GM18517 (cell line): ENCODE data around the gene WWOX.
"Not testable (repeated sequence)": the region's sequence is repeated elsewhere in the genome, so short reads cannot be mapped to it uniquely, and the experiment has no call there.

Experiments used
- ATAC-seq: cut with Tn5 transposase; IDR thresholded peaks from one replicate; pipeline ENCODE4 v1.9.1; 2021; ENCODE audit warnings: mild to moderate bottlenecking, moderate library complexity; ENCODE audit not compliant: unreplicated experiment

Gene WWOX

GRCh38 chr16:78099271-78100111 is at the start of gene WWOX:
TSS of gene WWOX (plus strand) at chr16:78099654.
- ATAC-seq = peak; percentile 97

DNA sequence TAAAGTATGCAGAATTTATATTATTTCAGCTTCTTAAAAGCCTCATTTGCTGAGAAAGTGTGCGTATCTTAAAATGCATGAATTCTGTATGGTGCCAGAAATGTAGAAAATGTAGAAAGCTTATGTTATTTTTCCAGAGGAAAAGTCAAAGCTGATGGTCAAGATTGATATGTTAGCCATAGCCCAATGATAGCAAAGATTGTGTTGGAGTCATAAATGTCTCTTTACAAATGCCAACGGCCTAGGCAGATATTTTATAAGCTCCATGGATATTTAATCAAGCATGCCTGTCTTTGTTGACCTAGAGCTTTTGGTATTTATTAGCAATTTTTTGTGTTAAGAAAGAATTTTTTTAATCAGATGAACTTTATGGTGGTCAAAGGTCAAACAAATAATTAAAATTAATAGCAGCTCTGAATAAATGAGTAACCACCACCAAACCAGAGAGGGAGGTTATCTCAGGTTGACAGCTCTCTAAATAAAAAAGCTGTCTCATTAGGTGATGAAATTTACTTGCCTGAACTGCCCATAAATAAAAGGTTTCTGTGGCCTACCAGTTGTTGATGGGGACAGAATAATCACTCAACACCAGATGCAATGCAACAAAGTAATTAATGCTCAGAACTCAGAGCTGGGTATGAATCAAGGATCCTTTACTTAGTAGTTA is 48.6 kb upstream of the WWOX start:
- no peak for ATAC-seq

GRCh38 chr16:78057803-78058564 is 41.5 kb upstream of the WWOX start:
- no peak for ATAC-seq

DNA sequence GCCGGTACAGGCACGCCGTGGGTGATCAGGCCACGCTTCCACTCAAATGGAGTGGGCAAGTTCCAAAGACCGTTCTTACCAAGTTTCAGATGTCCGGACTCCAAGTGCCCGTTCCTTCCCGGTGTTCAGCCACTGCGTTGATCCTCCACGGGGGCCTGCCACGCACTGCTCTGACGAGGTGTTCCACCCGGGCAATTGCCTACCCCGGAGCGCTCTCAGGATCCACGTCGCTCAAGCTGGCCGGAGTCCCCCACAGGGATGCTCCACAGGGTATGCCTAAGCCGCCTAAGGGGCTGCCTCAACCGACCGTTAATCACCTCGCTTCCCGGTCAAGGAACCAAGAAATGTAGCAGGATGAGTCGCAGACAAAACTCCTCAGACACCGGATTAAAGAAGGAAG is 39.6 kb upstream of the WWOX start:
- not testable (repeated sequence) for ATAC-seq

- ATAC-seq = no peak
Measured at GRCh38 chr16:78060295-78060694, 39.2 kb upstream of the WWOX start.

DNA sequence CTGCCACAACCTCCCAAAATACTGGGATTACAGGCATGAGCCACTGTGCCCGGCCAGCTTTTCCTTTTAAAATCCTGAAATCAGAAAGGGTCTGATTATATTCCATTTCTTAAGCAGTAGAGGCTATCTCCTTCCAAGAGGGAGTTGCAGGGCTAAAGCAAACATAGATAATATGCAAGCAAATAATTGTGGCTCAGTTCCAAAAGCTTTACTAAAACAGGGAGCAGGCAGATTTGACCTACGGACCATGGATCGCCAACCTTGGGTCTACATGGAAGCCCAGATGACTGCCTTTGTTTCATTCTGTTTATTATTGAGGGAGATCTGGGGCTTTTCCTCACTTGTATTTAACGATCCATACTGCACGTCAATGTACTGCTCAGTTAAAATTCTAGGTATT is 38.6 kb upstream of the WWOX start:
- no peak for ATAC-seq

GRCh38 chr16:78065319-78065718 is 34.1 kb upstream of the WWOX start:
- ATAC-seq = no peak

DNA sequence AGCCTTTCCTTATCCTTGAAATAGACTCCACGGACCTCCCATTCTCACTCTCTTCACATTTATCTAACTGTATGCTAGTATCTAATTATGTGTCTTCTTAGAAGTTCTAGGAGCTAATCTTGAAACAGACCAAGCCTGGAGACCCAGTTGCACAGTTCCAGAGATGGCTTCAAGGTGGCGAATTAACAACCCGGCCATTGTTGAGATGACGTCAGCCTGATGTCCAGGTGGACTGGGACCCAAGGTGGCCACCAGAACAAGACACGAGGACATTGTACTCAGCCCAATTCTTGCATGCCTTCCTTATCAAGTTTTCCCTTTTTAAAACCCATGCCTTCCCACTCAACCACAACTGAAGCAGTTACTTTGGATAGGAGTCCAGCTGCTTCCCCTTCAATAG is 29.5 kb upstream of the WWOX start:
- no peak for ATAC-seq

GRCh38 chr16:78072275-78072674 is 27.2 kb upstream of the WWOX start:
- no peak for ATAC-seq

GRCh38 chr16:78075800-78076199 is 23.7 kb upstream of the WWOX start:
- ATAC-seq = no peak

- ATAC-seq = no peak
Measured at GRCh38 chr16:78081341-78081740, 18.1 kb upstream of the WWOX start.

- no peak for ATAC-seq
Measured at GRCh38 chr16:78091419-78091818, 8.0 kb upstream of the WWOX start.

DNA sequence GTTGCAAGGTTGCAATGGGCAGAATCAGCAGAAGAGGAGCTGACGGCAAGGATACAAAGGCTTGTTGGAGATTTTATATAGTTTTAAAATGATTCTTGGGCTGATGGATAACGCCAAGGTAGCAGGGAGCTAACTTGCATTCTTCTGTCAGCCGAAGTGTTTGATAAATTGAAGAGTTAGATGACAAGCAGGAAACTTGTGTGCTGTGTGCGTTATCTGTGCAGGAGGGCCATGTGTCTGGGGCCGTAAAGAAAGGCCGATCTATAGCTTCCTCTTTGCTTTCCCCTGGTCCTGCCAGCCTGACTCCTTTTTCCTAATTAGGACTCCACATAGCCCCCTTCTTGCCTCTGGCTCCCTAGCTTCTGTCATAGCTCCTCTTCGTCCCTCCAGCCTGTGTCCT is 6.7 kb upstream of the WWOX start:
- ATAC-seq = no peak

DNA sequence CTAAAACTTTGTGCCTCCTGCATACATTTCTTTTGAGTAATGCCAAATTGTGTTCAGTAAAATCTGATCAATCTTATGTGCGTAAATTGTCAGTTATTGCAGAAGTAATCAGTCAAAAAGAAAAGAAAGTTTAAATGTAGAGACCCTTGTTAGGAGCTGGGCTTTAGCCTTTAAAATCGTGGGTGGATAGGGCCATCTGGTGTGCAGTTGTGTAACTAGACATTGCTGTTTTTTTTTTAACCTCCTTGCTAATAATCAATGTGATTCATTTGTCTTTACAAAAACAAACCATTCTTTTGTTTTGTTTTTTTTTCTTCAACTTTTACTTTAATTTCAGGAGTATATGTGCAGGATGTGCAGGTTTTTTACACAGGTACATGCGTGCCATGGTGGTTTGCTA is 5.3 kb upstream of the WWOX start:
- ATAC-seq = no peak

GRCh38 chr16:78094998-78095397 is 4.5 kb upstream of the WWOX start:
- ATAC-seq = no peak

GRCh38 chr16:78096386-78096785 is 3.1 kb upstream of the WWOX start:
- ATAC-seq = no peak

DNA sequence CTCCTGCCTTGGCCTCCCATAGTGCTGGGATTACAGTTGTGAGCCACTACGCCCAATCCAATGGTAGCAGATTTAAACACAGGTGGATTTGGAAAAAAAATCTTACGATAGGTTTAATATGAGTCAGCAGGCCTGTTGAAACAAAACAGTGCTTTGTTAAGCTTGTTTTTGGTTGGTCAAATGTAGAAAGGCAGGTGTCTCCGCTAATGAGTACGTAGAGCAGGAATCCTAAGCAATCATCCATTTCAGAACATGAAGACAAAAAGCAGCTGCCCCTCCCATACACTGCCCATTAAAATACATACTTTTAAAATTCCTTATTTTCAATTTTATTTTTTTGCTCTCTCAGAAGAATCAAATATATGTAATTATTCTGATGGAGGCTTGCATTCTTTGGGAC is 1.9 kb upstream of the WWOX start:
- no peak for ATAC-seq

GRCh38 chr16:78098087-78098486 is 1.4 kb upstream of the WWOX start:
- no peak for ATAC-seq

- ATAC-seq = no peak
Measured at GRCh38 chr16:78098595-78099270, 721 bp upstream of the WWOX start.

GRCh38 chr16:78100112-78100467 is 636 bp downstream of the WWOX start:
- peak; percentile 26 for ATAC-seq

DNA sequence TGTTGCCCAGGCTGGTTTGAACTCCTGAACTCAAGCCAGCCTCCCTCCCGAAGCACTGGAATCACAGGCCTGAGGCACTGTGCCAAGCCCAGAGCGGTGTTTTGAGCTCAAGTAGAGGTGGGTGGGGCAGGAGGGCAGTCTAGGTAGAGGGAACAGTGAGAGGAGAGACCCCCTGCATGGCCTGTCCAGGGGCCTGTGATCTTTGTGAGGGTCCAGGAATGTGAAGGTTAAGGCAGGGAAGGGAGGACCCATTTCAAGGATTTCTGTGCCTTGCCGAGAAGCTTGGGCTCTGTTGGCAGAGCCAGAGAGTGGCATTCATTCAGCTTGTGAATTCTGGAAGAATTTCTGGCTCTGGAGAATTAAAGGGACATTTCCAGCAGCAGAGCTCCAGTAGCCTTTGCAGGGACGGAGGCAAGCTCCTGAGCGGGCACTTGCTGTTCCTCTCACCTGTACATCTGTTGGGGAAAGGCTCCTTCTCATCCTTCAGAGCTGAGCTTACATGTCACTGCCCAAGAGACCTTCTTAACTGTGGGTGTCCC is 2.7 kb downstream of the WWOX start:
- no peak for ATAC-seq
